ENCODE data around the gene CRYBA2. TPM values are rescaled to one million over a fixed set of nuclear protein-coding genes. Genes with fewer than 3 reads are reported as not detected.

CRYBA2 gene, protein sequence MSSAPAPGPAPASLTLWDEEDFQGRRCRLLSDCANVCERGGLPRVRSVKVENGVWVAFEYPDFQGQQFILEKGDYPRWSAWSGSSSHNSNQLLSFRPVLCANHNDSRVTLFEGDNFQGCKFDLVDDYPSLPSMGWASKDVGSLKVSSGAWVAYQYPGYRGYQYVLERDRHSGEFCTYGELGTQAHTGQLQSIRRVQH
- total RNA-seq (2021; fragmentation: NEBNext Ultra II Directional; extraction: Animal tissue kit (Norgen Biotek cat#: 25700)) (not detected in 2 replicates), polyA plus RNA-seq (2011; rRNA removed) (not detected in 2 replicates), polyA minus RNA-seq (2011; rRNA and poly(A)+ RNA removed) (not detected in 2 replicates)
- not detected for polyA plus RNA-seq (2011; cell fraction: cytosol; rRNA removed)
- not detected for polyA plus RNA-seq (2011; cell fraction: nucleus; rRNA removed)
- polyA plus RNA-seq (2012, experiment 1 of 2), result not detected in 4 replicates
- polyA plus RNA-seq (2012, experiment 2 of 2), result not detected
- polyA plus RNA-seq (2013, experiment 1 of 2), result not detected
- not detected for polyA plus RNA-seq (2013, experiment 2 of 2)
- not detected for polyA minus RNA-seq (2011; cell fraction: cytosol; rRNA and poly(A)+ RNA removed)
- polyA minus RNA-seq (2011; cell fraction: nucleus; rRNA and poly(A)+ RNA removed), result not detected
- long read RNA-seq, experiment 1, result 0 reads
- long read RNA-seq, experiment 2, result 0 reads

DNA sequence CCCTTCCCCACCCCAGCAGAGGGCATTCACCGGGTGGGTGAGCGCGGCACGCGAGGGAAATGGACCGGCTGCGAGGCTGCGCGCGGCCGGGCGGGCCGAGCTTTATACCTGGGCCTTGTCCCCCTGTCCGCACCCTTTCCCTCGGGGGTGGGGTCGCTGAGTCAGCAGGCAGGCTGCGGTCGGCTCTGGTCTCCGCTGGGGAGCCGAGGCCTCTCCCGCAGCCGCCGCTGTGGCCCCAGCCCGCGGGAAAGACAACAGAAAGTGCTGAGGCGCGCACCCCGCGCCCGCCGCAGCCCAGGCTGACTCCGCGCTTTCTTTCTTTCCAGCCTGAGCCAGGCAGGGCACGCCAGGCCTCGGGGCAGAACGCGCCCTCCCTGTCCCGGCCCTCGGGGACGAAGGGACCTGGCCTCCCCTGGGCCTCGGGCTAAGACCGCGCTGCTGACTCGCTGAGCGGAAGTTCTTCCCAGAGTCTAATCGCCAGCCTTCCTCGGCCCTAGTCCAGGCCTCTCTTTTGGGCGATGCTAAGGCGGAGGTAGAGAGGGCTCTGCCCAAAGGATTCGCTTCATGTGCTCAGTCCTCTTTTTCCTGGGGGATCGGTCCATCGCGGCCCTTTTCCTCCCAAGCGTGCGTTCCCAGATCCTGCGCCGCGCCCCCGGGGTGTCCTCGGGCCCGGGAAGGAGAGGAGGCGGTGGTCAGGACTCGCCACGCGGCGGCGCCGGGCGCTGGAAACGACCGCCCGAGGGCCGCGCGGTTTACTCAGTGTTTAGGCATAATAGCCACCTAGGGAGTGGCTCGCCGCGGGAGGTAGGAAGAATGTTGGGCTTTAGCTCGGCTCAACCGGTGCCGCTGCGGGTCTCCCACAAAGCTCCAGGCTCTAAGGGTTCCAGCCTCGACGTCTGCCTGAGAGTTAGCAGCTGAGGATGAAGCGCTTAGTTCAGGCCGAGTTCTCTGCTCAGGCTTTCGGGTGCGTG, at the start of gene CRYBA2:
Gene CRYBA2 (minus strand): TSS at position 78 of the 971 bp plus-strand sequence. CDS start 246 bp downstream, outside the sequence.
- H2BK5ac ChIP-seq (ENCODE audit: low read depth, low read length), result no peak within 1 kb of the TSS
- ChIA-PET POLR2A (ENCODE audit: partially characterized antibody) (interaction anchor here (1.3 to 1.9 kb wide), 4 partner anchors 9 to 113 kb away, joined by 3 to 7 read pairs (median 4); partner anchors contain the start of gene WNT10A), CTCF (ENCODE audit: partially characterized antibody) (interaction anchor here (0.9 to 19.5 kb wide), 21 partner anchors 13 to 136 kb away, joined by 3 to 284 read pairs (median 4); partner anchors contain the start of genes FEV and WNT6)
- WGBS, 2 experiments (ENCODE audit: extremely low coverage in 1 of 2, insufficient coverage in 1 of 2, insufficient read length in 1 of 2, insufficient replicate concordance in 2 of 2, low coverage in 1 of 2, low lambda C conversion rate in 2 of 2, missing lambda C conversion rate in 1 of 2), result 5% methylated on average over 71 of the region's 88 CpGs; no CpG with 5 or more reads in 1 of the 2 experiments
- H2BK15ac ChIP-seq (ENCODE audit: low read length), result peak within 1 kb of the TSS; percentile 61; the same call in 1 of the 2 replicates
- peak within 1 kb of the TSS; percentile 90; the same call in 1 of the 2 replicates for H2BK12ac ChIP-seq (ENCODE audit: low read depth, low read length)
- H3K4me1 ChIP-seq (replicated peaks in 1 of 4; ENCODE audit: control insufficient read depth in 3 of 4, insufficient read depth in 4 of 4, low read length in 3 of 4), result peaks cover 0 to 23% (median 8%) of the 10 kb centered on the region in 4 experiments; a peak in 6 of 7 replicates
- no peak within 1 kb of the TSS for H4K91ac ChIP-seq (replicated peaks; ENCODE audit: insufficient read length, low read length)
- peak within 1 kb of the TSS; percentile 83 for H4K8ac ChIP-seq (ENCODE audit: extremely low read depth, insufficient read depth, low read length)
- H3K36me3 ChIP-seq (ENCODE audit: control insufficient read depth in 2 of 4, insufficient read depth in 4 of 4, low read length in 3 of 4), result peaks cover 0 to 6% (median 0%) of the 10 kb centered on the region in 4 experiments; a peak in 1 of 8 replicates
- FAIRE-seq (no peak), DNase-seq (ENCODE audit: low read depth in 1 of 2, low spot score in 2 of 2) (peak in 1 of 2 experiments; percentile 64)
- no peak within 1 kb of the TSS for H3K23ac ChIP-seq (ENCODE audit: insufficient read length)
- H3K23me2 ChIP-seq (ENCODE audit: low read depth, low read length), result peaks cover 2% of the 10 kb centered on the region; the same call in 1 of the 2 replicates
- peaks cover 98 to 100% (median 100%) of the 10 kb centered on the region in 4 experiments for H3K27me3 ChIP-seq (replicated peaks in 1 of 4; ENCODE audit: control insufficient read depth in 3 of 4, extremely low read depth in 1 of 4, insufficient read depth in 3 of 4, low read length in 3 of 4)
- H4K5ac ChIP-seq (ENCODE audit: insufficient read length, low read depth, low read length), result no peak within 1 kb of the TSS
- no peak within 1 kb of the TSS for H2AFZ ChIP-seq (ENCODE audit: low read length)
- H3K4me2 ChIP-seq (ENCODE audit: insufficient read depth in 1 of 2, low read depth in 2 of 2, low read length in 2 of 2), result peak within 1 kb of the TSS; percentile 59 to 64
- no peaks in the 10 kb centered on the region for H3K9me3 ChIP-seq (ENCODE audit: insufficient read depth in 2 of 2, low read depth in 1 of 2, low read length in 1 of 2)
- H3K14ac ChIP-seq (ENCODE audit: insufficient read length), result no peak within 1 kb of the TSS
- H2AK5ac ChIP-seq (ENCODE audit: low read depth, low read length), result no peak within 1 kb of the TSS
- no peak within 1 kb of the TSS for H2BK20ac ChIP-seq (ENCODE audit: low read length)
- no peak within 1 kb of the TSS for H3K27ac ChIP-seq (ENCODE audit: low read depth, low read length)
- no peaks in the 10 kb centered on the region for H3K79me2 ChIP-seq (ENCODE audit: control insufficient read depth in 1 of 2, insufficient read depth in 2 of 2, low read length in 2 of 2)
- H3K4ac ChIP-seq (replicated peaks; ENCODE audit: insufficient read length, low read depth, low read length), result no peak within 1 kb of the TSS
- no peak within 1 kb of the TSS for H2BK120ac ChIP-seq (replicated peaks; ENCODE audit: low read depth, low read length)
- H4K20me1 ChIP-seq (replicated peaks in 1 of 2; ENCODE audit: control insufficient read depth in 1 of 2, insufficient read depth in 2 of 2, low read length in 2 of 2), result peaks cover 32 to 37% of the 10 kb centered on the region in 2 experiments
- H3K18ac ChIP-seq (ENCODE audit: extremely low read depth, low read length), result peak within 1 kb of the TSS; percentile 87
- peak within 1 kb of the TSS in 3 of 4 experiments; percentile 8 to 42 (median 26); a peak in 5 of 8 replicates for H3K4me3 ChIP-seq (ENCODE audit: extremely low read depth in 1 of 4, insufficient read depth in 2 of 4, low read depth in 3 of 4, low read length in 4 of 4)
- no peak within 1 kb of the TSS for H3K56ac ChIP-seq (replicated peaks; ENCODE audit: insufficient read length, low read depth, low read length)
- no peaks in the 10 kb centered on the region for H3K79me1 ChIP-seq (ENCODE audit: low read depth, low read length)
- no peak within 1 kb of the TSS for H3K9ac ChIP-seq (replicated peaks in 1 of 4; ENCODE audit: extremely low read depth in 1 of 4, low read depth in 3 of 4, low read length in 3 of 4)
- TF ChIP-seq EZH2 (IDR thresholded peaks at IDR 0.05; ENCODE audit: low read depth, low read length, severe bottlenecking), result peak; percentile 94
- peak; percentile 54 for TF ChIP-seq CTBP2 (IDR thresholded peaks at IDR 0.05; ENCODE audit: borderline replicate concordance, insufficient read depth, insufficient read length, low read length)
- TF ChIP-seq CBX5 (IDR thresholded peaks at IDR 0.05; ENCODE audit: low read depth, low read length), result no peak
- no peak for TF ChIP-seq PHF8 (conservative IDR thresholded peaks at IDR 0.05; ENCODE audit: low read depth, low read length)
- TF ChIP-seq TCF12 (IDR thresholded peaks at IDR 0.05; ENCODE audit: low read depth, low read length), result no peak
- TF ChIP-seq SP1 (IDR thresholded peaks at IDR 0.05; ENCODE audit: low read depth, low read length), result no peak
